HG03432 (cell line): ENCODE results near the gene CCDC183.
"Not testable (repeated sequence)": the region's sequence is repeated elsewhere in the genome, so short reads cannot be mapped to it uniquely, and the experiment has no call there.

Source experiments
- ATAC-seq: cut with Tn5 transposase; IDR thresholded peaks from one replicate; pipeline ENCODE4 v1.9.1; 2021; ENCODE audit warnings: mild to moderate bottlenecking, moderate library complexity; ENCODE audit not compliant: unreplicated experiment

CCDC183 gene

DNA sequence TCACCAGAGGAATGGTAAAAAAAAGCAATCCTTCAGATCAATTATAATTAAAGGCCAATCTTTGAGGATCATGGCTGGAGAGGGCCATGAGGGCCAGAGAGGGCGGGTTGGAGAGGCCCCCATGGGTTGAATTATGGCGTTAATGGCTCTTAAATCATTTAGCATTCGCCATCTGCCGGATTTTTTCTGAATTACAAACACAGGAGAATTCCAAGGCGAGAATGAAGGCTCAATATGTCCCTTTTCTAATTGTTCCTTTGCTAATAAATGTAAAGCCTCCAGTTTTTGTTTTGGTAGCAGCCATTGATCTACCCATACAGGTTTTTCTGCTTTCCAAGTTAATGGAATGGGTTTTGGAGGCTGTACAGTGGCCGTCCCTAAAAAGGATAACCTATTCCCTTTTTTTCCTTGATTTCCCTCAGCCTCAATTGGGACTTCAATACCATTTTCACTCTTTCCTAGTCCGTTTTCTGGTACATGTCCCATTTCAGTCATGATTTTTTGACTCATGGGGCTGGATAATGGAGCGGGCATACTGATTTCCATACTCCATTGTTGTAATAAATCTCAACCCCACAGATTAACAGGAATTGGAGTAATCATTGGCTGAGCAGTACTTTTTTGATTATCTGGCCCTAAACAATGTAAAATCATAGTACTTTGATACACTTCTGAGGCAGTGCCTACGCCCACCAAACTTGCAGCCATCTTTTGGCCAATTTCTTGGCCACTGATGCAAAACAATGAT is 11.7 kb upstream of the CCDC183 start:
- no peak for ATAC-seq

DNA sequence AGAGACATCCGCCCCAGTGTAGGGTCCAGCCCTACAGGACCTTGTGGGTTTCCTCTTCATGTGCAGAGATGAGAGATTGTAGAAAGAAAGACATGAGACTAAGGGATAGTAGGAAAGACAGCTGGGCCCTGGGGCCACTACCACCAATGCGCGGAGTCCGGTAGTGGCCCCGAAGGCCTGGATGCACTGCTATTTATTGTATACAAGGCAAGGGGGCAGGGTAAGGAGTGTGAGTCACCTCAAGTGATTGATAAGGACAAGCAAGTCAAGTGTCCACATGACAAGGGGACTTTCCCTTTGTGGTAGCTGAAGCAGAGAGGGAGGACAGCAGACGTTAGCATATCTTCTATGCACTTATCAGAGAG is 11.2 kb upstream of the CCDC183 start:
- ATAC-seq = no peak

- not testable (repeated sequence) for ATAC-seq
Observed at GRCh38 chr9:136785565-136786355, 10.4 kb upstream of the CCDC183 start.

DNA sequence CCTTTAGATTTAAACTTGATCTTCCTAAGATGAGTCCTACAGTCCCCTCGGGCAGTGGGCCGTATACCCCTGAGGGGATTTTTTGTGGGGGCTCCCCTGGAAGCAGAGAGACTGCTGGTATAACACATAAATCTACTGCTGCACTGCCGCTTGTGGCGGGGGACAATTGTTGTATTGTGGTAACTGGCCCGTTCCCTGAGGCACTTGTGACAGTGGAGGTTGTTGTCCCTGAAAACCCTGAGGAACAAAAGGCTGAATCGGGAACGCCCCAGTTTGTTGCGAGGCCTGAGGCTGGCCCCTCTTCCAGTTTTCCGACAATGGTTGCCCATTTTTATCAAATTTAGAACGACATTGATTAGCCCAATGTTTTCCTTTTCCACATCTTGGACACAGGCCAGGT is 9.7 kb upstream of the CCDC183 start:
- ATAC-seq = no peak

DNA sequence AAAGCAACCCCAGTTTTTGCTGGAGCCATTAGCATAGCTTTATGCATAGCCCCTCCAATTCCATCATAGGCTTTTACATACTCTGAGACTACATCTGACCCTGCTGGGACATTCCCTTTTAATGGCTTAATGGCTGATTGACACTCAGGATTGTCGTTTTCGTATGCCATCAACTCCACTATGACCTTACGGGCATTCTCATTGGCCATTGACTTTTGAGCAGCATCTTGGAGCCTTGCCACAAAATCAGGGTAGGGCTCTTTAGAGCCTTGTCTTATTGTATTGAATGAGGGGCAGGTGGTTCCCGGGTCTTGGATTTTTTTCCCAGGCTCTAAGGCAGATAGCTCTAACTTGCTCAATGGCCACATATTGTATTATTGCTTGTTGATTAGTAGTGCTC is 9.2 kb upstream of the CCDC183 start:
- ATAC-seq = not testable (repeated sequence)

DNA sequence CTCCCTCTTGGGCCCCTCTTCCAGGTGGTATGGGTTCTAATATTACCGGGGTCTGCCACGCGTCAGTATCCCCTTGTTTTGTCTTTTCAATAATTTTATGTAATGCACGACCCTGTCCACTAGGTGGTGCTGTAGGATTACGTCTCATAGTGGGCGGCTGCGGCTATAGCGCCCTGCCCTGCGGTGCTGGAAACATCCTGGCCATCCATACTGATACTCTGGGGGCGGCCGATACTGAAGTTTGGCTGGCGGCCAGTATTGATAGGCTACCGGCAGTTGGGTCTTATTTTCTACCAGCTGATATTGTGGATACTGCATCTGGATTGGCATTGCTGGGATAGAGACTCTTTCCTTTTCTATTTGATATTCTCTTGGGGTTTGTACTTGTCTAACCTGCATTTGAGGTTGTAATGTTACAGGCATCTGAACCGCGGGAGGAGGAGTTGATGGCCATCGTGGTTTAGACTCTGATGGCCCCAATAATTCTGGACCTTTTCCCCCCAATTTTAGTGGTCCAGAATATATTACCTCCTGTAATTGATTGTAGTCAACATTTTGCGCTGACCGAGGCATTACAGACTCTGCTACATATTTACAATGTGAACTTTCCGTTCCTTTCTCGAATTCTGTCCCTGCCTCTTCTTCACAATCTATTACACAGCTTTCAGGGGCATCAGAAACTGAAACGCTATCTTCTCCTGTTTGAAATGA is 8.3 kb upstream of the CCDC183 start:
- ATAC-seq = no peak

- not testable (repeated sequence) for ATAC-seq
Observed at GRCh38 chr9:136788644-136789522, 7.3 kb upstream of the CCDC183 start.

GRCh38 chr9:136789523-136789937 is 6.6 kb upstream of the CCDC183 start:
- no peak for ATAC-seq

DNA sequence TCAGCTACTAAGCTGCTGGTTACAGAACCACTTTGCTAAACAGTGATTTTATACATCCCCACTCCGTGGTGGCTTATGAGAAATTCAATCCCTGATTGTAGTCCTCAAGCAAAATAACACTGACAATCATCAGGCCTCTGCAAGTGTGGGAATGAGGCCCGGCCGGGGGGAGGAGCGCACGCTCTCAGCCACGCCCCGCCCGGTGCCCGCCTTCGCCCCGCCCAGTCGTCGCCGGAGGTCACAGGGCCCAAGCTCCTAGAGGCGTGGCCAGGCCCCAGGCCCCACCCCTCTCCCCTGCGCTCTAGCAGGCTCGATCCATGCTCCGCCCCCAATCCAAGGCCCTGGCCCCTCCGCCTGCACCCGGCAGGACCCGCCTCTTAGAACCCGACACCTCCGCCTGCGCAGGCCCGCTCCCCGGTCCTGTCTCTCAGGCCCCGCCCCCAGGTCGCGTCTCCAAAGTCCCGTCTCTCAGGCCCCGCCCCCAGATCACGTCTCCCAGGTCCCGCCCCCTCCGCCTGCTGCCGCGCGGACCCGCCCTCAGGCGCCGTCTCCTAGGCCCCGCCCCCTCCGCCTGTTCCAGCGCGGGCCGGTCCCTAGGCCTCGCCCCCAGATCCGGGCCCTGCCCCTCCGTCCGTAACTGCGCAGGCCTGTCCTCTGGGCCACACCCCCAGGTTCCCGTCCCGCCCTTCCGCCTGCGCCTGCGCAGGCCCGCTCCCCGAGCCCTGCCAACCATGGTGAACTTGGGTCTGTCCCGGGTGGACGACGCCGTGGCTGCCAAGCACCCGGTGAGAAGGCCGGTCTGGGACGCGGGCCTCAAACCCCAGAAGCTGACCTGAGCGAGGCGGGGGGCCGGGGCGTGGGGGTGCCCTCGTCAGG is 5.3 kb upstream of the CCDC183 start, which contains the start of gene TMEM141:
Gene TMEM141, plus strand, starts transcription at position 705 of the 876 bp plus-strand sequence. Its CDS starts 27 bp downstream, at position 732.
- peak; percentile 86 for ATAC-seq

DNA sequence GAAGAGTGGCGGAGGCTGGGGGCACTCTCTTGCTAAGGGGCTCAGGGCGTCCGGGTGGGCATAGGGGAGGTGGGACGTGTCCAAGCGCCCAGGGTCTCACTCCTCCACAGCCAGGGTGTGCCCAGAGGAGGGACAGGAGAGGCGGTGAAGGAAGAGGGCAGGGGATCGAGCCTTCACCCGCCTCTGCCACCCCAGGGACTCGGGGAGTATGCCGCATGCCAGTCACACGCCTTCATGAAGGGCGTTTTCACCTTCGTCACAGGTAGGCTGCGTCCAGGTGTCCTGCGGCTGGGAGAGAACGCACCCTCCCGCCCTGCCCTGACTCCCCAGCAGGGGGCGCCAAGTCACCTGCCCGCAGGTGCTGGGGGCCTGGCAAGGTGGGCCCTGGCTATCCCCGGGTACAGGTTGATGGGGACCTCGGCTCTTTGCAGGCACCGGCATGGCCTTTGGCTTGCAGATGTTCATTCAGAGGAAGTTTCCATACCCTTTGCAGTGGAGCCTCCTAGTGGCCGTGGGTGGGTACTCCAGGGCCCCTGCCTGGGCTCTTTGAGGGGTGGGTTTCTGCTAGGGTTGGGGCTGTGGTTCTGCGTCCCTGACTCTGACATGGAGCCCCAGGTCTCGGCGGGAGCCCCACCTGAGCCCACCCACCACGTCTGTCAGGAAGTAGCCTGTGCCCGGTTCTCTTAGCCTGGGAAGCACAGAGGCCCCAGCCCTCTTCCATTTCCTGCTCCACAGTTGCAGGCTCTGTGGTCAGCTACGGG is 4.4 kb upstream of the CCDC183 start:
- no peak for ATAC-seq

DNA sequence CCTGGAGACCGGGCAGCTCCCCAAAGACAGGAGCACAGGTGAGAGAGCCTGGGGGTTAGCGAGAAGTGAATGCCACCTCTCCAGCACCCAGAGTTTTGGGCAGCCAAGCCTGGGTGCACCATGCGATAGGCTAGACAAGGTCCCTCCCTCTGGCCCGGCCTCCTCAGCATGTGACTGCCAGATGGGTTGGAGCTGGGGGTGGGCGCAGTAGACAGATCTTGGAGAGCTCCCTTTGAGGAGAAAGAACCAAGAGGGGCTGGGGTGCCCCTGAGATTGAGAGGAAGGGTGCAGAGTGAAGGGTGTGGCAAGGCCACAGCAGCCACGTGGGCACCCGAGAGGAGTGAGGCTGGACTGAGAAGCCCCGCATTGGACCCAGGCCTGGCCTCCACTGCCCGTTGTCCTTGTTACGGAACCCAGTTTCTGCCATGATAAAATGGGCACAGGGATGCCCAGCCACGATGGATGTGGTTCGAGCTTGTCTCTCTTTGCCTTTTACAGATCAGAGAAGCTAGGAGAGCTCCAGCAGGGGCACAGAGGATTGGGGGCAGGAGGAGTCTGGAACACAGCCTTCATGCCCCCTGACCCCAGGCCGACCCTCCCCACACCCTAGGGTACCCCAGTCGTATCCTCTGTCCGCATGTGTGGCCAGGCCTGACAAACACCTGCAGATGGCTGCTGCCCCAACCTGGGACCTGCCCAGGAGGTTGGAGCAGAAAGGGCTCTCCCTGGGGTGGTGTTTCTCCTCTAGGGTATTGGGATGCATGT is 3.6 kb upstream of the CCDC183 start:
- no peak for ATAC-seq

- ATAC-seq = no peak
Observed at GRCh38 chr9:136793086-136793946, 2.8 kb upstream of the CCDC183 start.

DNA sequence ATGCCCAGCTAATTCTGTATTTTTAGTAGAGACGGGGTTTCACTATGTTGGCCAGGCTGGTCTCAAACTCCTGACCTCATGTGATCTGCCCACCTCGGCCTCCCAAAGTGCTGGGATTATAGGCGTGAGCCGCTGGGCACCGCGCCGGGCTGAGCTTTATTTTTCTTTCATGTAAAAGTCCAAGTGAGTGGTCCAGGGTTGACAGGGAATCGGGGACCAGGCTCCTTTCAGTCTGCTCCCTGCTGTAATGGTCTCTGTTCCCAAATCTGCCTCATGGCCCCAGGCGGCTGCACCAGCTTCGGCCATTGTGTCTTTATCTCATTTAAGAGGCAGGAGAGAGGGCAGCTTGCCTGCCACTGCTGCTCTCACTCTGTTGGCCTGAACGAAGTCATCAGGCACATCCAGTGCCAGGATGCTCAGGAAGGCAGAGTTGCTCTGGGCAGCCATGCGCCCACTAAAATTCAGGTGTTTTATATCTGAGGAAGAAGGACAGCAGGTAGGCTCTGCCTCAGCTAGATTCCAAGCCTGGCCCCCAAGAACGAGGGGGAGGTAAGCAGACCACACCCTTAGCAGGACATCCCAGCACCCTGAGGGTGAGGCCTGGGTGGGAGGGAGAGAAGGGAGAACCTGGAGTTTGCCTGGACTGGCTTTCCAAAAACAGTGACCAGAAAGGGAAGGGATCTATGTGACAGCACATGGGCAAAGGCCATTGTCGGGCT is 1.7 kb upstream of the CCDC183 start:
- ATAC-seq = no peak

DNA sequence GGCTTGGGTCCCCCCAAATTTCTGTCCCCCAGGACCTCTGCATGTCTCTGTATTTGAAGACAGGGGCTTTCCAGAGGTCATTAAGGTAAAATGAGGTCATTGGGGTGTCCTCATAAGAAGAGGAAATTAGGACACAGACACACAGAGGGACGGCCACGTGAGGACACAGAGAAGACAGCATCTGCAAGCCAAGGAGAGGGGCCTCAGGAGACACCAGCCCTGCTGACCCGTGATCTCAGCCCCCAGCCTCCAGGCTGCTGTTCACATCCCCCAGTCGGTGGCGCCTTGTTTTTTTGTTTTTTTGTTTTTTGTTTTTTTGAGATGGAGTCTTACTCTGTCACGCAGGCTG is 1.2 kb upstream of the CCDC183 start:
- no peak for ATAC-seq

DNA sequence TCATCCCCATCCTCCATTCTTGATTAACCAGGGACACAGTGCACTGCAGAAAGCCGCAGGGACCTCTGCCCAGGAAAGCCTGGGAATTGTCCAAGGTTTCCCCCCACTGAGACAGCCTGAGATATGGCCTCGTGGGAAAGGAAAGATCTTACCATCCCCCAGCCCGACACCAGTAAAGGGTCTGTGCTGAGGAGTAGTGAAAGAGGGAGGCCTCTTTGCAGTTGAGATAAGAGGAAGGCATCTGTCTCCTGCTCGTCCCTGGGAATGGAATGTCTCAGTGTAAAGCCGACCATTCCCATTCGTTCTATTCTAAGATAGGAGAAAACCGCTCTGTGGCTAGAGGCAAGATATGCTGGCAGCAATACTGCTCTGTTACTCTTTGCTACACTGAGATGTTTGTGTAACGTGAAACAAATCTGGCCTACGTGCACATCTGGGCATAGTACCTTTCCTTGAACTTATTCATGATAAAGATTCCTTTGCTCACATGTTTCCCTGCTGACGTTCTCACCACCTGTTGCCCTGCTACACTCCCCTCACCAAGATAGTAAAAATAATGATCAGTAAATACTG is 723 bp downstream of the CCDC183 start:
- ATAC-seq = not testable (repeated sequence)

DNA sequence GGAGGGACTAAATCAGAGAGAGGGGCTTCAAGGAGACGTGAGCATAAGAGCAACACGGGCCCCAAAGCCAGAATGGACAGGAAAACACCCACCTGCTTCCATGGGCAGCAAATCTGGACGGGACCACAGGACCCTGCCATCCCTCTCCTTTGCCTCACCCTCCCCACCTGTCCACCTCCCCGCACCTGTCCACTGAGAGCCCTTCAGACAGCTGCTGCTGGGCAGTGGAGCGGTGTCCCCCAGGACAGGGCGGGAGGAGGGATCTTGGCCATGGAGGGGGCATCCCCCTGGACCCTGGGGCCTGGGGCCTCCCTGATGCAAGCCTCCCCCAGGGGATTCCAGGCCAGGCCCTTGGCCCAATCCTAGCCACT is 2.6 kb downstream of the CCDC183 start:
- ATAC-seq = no peak
